Suprapubic skin (tissue), 4 donors: ENCODE data around the gene ACBD3. TPM values are rescaled to one million over a fixed set of nuclear protein-coding genes. Genes with fewer than 3 reads are reported as not detected.

Source experiments
- DNase-seq, 2 donors: peaks; one replicate each; pipeline ENCODE4 v3.0.0-alpha.2; 2019; ENCODE audit warnings: low spot score in 2 of 2
- H3K27ac ChIP-seq: fragments of 200-600 bp; sonication (generic); one replicate; pipeline ENCODE4 v1.5.1; 2019
- H3K27me3 ChIP-seq: fragments of 200-600 bp; sonication (generic); one replicate; pipeline ENCODE4 v1.5.1; 2019
- H3K36me3 ChIP-seq: fragments of 200-600 bp; sonication (generic); one replicate; pipeline ENCODE4 v1.5.1; 2019
- H3K4me1 ChIP-seq: fragments of 200-600 bp; sonication (generic); one replicate; pipeline ENCODE4 v1.5.1; 2019
- H3K4me3 ChIP-seq: fragments of 200-600 bp; sonication (generic); one replicate; pipeline ENCODE4 v1.5.1; 2019; ENCODE audit warnings: mild to moderate bottlenecking
- H3K9me3 ChIP-seq: fragments of 200-600 bp; sonication (generic); one replicate; pipeline ENCODE4 v1.5.1; 2019
- CTCF ChIP-seq, 2 donors: fragments of 200-600 bp in 1 of 2; fragments of 450-650 bp in 1 of 2; sonication (generic) in 1 of 2; IDR thresholded peaks; one replicate each; pipeline ENCODE4 v1.5.1; 2016 to 2019; ENCODE audit warnings: antibody characterized with exemption in 2 of 2, mild to moderate bottlenecking in 1 of 2, moderate library complexity in 1 of 2
- EP300 ChIP-seq: sonication (generic); formaldehyde crosslinking; IDR thresholded peaks from one replicate; pipeline ENCODE4 v1.6.1; 2017; ENCODE audit warnings: antibody characterized with exemption
- POLR2A ChIP-seq, 2 donors: fragments of 450-650 bp; IDR thresholded peaks; one replicate each; pipeline ENCODE4 v1.6.1; 2017; ENCODE audit warnings: antibody characterized with exemption in 2 of 2, mild to moderate bottlenecking in 2 of 2, moderate library complexity in 2 of 2
- POLR2AphosphoS5 ChIP-seq, 3 donors: sonication (generic); formaldehyde crosslinking; IDR thresholded peaks; one replicate each; pipeline ENCODE4 v1.6.1; 2017; ENCODE audit warnings: antibody characterized with exemption in 3 of 3
- WGBS: methylation state at CpG from one replicate; pipeline ENCODE4 v1.1.5; 2018; 5-methylcytosine and 5-hydroxymethylcytosine counted together
- total RNA-seq, 4 donors: library from RNA; depleted of rRNA; stranded (reverse); fragments of >200 nt; gene quantifications; one replicate each; pipeline ENCODE4 v1.1.0, GENCODE V29; 2016

Gene ACBD3
- total RNA-seq, 4 donors from 2014 or later, result 38.0 to 64.5 (median 42.4) TPM

GRCh38 chr1:226098870-226099835, 87.4 kb downstream of the ACBD3 start:
- Histone ChIP-seq H3K27me3 (no peaks in the 10 kb centered on the region), H3K4me3 (no peak overlapping the region), H3K27ac (no peak overlapping the region), H3K4me1 (peaks cover 11% of the 10 kb centered on the region), H3K36me3 (no peaks in the 10 kb centered on the region), H3K9me3 (no peaks in the 10 kb centered on the region)
- 86% methylated on average over 3 of the region's 3 CpGs for WGBS
- no peak for TF ChIP-seq POLR2A (IDR thresholded peaks at IDR 0.05)
- TF ChIP-seq CTCF (IDR thresholded peaks at IDR 0.05), result no peak
- TF ChIP-seq POLR2AphosphoS5 (IDR thresholded peaks at IDR 0.05), result no peak
- no peak for TF ChIP-seq EP300
- DNase-seq, result no peak

GRCh38 chr1:226097866-226098625, 88.5 kb downstream of the ACBD3 start:
- Histone ChIP-seq H3K27ac (no peak overlapping the region), H3K36me3 (no peaks in the 10 kb centered on the region), H3K27me3 (no peaks in the 10 kb centered on the region), H3K4me1 (peaks cover 11% of the 10 kb centered on the region), H3K9me3 (no peaks in the 10 kb centered on the region), H3K4me3 (no peak overlapping the region)
- DNase-seq, result no peak
- WGBS, result 84% methylated on average over 5 of the region's 5 CpGs
- no peak for TF ChIP-seq POLR2A (IDR thresholded peaks at IDR 0.05)
- no peak for TF ChIP-seq POLR2AphosphoS5 (IDR thresholded peaks at IDR 0.05)
- TF ChIP-seq CTCF (IDR thresholded peaks at IDR 0.05), result no peak
- no peak for TF ChIP-seq EP300

- Histone ChIP-seq H3K9me3 (no peaks in the 10 kb centered on the region), H3K36me3 (no peaks in the 10 kb centered on the region), H3K27me3 (no peaks in the 10 kb centered on the region), H3K4me3 (no peak overlapping the region), H3K4me1 (peaks cover 7% of the 10 kb centered on the region), H3K27ac (no peak overlapping the region)
- no peak for DNase-seq
- TF ChIP-seq CTCF (IDR thresholded peaks at IDR 0.05) (no peak), POLR2A (IDR thresholded peaks at IDR 0.05) (no peak), POLR2AphosphoS5 (IDR thresholded peaks at IDR 0.05) (no peak), EP300 (no peak)
- 97% methylated on average over 2 of the region's 2 CpGs for WGBS
Measured at GRCh38 chr1:226095286-226095685, 91.3 kb downstream of the ACBD3 start.

Other genes starting within 250 kb of the ACBD3 start
- under 1 TPM in 1 of 4 donors, not detected in 3; 0.26 TPM for gene LEFTY2, start 245.5 kb downstream of the ACBD3 start, total RNA-seq
- gene SDE2, start 187.4 kb downstream of the ACBD3 start, total RNA-seq, result 10 to 100 TPM; 19.7 to 37.2 (median 26.5) TPM
- gene H3-3A, start 124.0 kb downstream of the ACBD3 start, total RNA-seq, result 100 to 1,000 TPM; 224 to 510 (median 444) TPM
- under 1 TPM in 1 of 4 donors, not detected in 3; 0.45 TPM for gene MIXL1, start 36.9 kb upstream of the ACBD3 start, total RNA-seq
- gene LIN9, start 122.4 kb upstream of the ACBD3 start, total RNA-seq, result 1 to 10 TPM; 3.6 to 5.9 (median 4.4) TPM
- gene PARP1, start 221.4 kb upstream of the ACBD3 start, total RNA-seq, result 10 to 100 TPM; 55.7 to 70.0 (median 60.6) TPM